Mesenchymal stem cell (in vitro differentiated cells and primary cell): Measurements from ENCODE around the gene NDUFS3.

Experiments used
- DNase-seq: peaks from one replicate; pipeline ENCODE4 v3.0.0-alpha.2; 2013
- H2AFZ ChIP-seq: one replicate; pipeline ENCODE4 v1.6.1; 2013; ENCODE audit warnings: low read depth, mild to moderate bottlenecking, control low read depth, inconsistent platforms, low read length, moderate library complexity
- H2AK5ac ChIP-seq: 2 replicates; pipeline ENCODE4 v1.6.1; 2013; ENCODE audit warnings: low read length, moderate library complexity, mild to moderate bottlenecking, inconsistent platforms; ENCODE audit not compliant: severe bottlenecking
- H2BK120ac ChIP-seq: one replicate; pipeline ENCODE4 v1.6.1; 2013; ENCODE audit warnings: low read depth, mild to moderate bottlenecking, inconsistent platforms, low read length, moderate library complexity
- H2BK12ac ChIP-seq, 2 experiments: one replicate each; pipeline ENCODE4 v1.6.1; 2013; ENCODE audit warnings: inconsistent platforms in 2 of 2, low read length in 2 of 2, mild to moderate bottlenecking in 2 of 2, moderate library complexity in 2 of 2, control low read depth in 1 of 2
- H2BK15ac ChIP-seq: one replicate; pipeline ENCODE4 v1.6.1; 2013; ENCODE audit warnings: mild to moderate bottlenecking, low read depth, inconsistent platforms; ENCODE audit not compliant: poor library complexity, severe bottlenecking
- H2BK5ac ChIP-seq: 2 replicates; pipeline ENCODE4 v1.6.1; 2013; ENCODE audit warnings: low read depth, mild to moderate bottlenecking, low read length, control low read depth, inconsistent platforms; ENCODE audit not compliant: poor library complexity, severe bottlenecking
- H3K14ac ChIP-seq, 2 experiments: one replicate each; pipeline ENCODE4 v1.6.1; 2013; ENCODE audit warnings: inconsistent platforms in 2 of 2, low read length in 2 of 2, control low read depth in 1 of 2, mild to moderate bottlenecking in 1 of 2, moderate library complexity in 1 of 2
- H3K18ac ChIP-seq, 2 experiments: one replicate each; pipeline ENCODE4 v1.6.1; 2013; ENCODE audit warnings: inconsistent platforms in 2 of 2, low read length in 2 of 2, control low read depth in 1 of 2, low read depth in 1 of 2, mild to moderate bottlenecking in 1 of 2
- H3K23ac ChIP-seq, 2 experiments: one replicate each; pipeline ENCODE4 v1.6.1; 2013; ENCODE audit warnings: inconsistent platforms in 2 of 2, low read length in 2 of 2, mild to moderate bottlenecking in 2 of 2, moderate library complexity in 2 of 2, control low read depth in 1 of 2
- H3K27ac ChIP-seq: 2 replicates; pipeline ENCODE4 v1.5.1; 2013; ENCODE audit warnings: mild to moderate bottlenecking, moderate library complexity, low read length, control low read depth, inconsistent platforms; ENCODE audit not compliant: poor library complexity, severe bottlenecking
- H3K27me3 ChIP-seq, 2 experiments: 2 replicates each; pipeline versions ENCODE4 v1.6.1 to v1.7.0; 2013; ENCODE audit warnings: low read length in 2 of 2, mild to moderate bottlenecking in 2 of 2, moderate library complexity in 2 of 2, control low read depth in 1 of 2, inconsistent platforms in 1 of 2; ENCODE audit not compliant: control insufficient read depth in 1 of 2, insufficient read depth in 1 of 2
- H3K36me3 ChIP-seq, 2 experiments: 2 replicates each; pipeline versions ENCODE4 v1.6.1 to v1.7.0; 2013; ENCODE audit warnings: low read length in 2 of 2, control low read depth in 1 of 2, inconsistent platforms in 1 of 2, low read depth in 1 of 2, mild to moderate bottlenecking in 1 of 2; ENCODE audit not compliant: insufficient read depth in 2 of 2, control insufficient read depth in 1 of 2
- H3K4ac ChIP-seq, 2 experiments: one replicate each; pipeline ENCODE4 v1.6.1; 2013; ENCODE audit warnings: inconsistent platforms in 2 of 2, low read length in 2 of 2, mild to moderate bottlenecking in 2 of 2, moderate library complexity in 2 of 2, control low read depth in 1 of 2, low read depth in 1 of 2
- H3K4me1 ChIP-seq: 2 replicates; pipeline ENCODE4 v1.6.1; 2013; ENCODE audit warnings: low read depth, low read length, control low read depth; ENCODE audit not compliant: control insufficient read depth, insufficient read depth
- H3K4me2 ChIP-seq: 2 replicates; pipeline ENCODE4 v1.6.1; 2013; ENCODE audit warnings: low read length, mild to moderate bottlenecking, inconsistent platforms; ENCODE audit not compliant: poor library complexity, severe bottlenecking
- H3K4me3 ChIP-seq, 2 experiments: 2 replicates each; pipeline versions ENCODE4 v1.5.1 to v1.7.0; 2013; ENCODE audit warnings: low read length in 2 of 2, mild to moderate bottlenecking in 2 of 2, control low read depth in 1 of 2, low read depth in 1 of 2; ENCODE audit not compliant: insufficient read depth in 1 of 2
- H3K79me1 ChIP-seq: replicated peaks from 2 replicates; pipeline ENCODE4 v1.6.1; 2013; ENCODE audit warnings: mild to moderate bottlenecking, control low read depth, low read length, inconsistent platforms; ENCODE audit not compliant: poor library complexity, severe bottlenecking
- H3K9ac ChIP-seq: 2 replicates; pipeline ENCODE4 v1.7.0; 2013; ENCODE audit warnings: mild to moderate bottlenecking, low read length, moderate library complexity
- H3K9me3 ChIP-seq: 2 replicates; pipeline ENCODE4 v1.7.0; 2013; ENCODE audit warnings: mild to moderate bottlenecking, low read length; ENCODE audit not compliant: control insufficient read depth
- H4K8ac ChIP-seq: one replicate; pipeline ENCODE4 v1.6.1; 2013; ENCODE audit warnings: inconsistent platforms, mild to moderate bottlenecking, low read length, moderate library complexity
- H4K91ac ChIP-seq: one replicate; pipeline ENCODE4 v1.6.1; 2013; ENCODE audit warnings: mild to moderate bottlenecking, low read length, inconsistent platforms
- WGBS: methylation state at CpG from one replicate; pipeline ENCODE4 v1.1.7; 2013; ENCODE audit warnings: mixed read lengths; 5-methylcytosine and 5-hydroxymethylcytosine counted together

The NDUFS3 gene

DNA sequence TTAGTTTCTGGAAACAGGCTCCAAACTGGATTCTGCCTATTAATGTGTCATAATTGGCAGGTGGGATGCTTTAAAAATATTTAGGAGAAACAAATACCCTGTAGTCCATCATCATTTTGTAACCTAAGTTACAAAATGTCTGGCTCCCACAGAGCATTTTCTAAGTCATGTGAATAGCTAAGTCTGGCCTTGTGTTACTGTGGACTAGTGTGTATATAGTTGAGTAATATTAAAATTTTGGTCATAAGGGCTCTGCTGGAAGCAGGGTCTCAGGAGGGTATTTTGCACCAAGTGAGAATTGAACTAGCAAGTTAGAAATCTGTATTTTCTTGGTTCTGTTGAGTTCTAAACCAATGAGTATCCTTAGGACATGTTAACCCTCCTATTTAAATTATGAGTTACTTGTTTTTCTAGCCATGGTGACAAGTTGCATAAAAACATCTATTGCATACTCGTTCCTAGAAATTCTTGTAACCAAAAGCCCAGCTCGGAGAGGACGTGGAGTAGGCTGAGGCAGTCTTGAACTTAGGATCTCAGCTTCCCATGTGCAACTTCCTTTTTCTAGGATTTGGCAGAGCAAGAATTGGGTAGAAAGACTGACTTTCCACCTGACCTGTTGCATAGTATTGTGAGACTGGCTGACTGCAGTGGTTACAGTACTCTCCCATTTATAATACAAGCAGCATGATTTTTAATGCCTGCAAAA lies 8.1 kb upstream of the NDUFS3 start:
- H3K4ac ChIP-seq: no peak overlapping the region
- no peaks in the 10 kb centered on the region for H3K27me3 ChIP-seq
- no peak overlapping the region for H3K27ac ChIP-seq
- H3K4me1 ChIP-seq: peaks cover 15% of the 10 kb centered on the region
- H3K4me3 ChIP-seq: no peak overlapping the region
- H2BK120ac ChIP-seq: no peak overlapping the region
- H3K4me2 ChIP-seq: no peak overlapping the region
- no peaks in the 10 kb centered on the region for H3K9me3 ChIP-seq
- H3K23ac ChIP-seq: no peak overlapping the region
- H2BK12ac ChIP-seq: no peak overlapping the region
- no peak overlapping the region for H2BK5ac ChIP-seq
- peaks cover 36 to 58% of the 10 kb centered on the region in 2 experiments for H3K36me3 ChIP-seq
- DNase-seq: no peak
- peak overlapping the region; percentile 5 for H3K9ac ChIP-seq
- H4K91ac ChIP-seq: no peak overlapping the region
- H3K18ac ChIP-seq: no peak overlapping the region
- H3K79me1 ChIP-seq: peaks cover 29% of the 10 kb centered on the region
- no peak overlapping the region for H2AFZ ChIP-seq
- H2BK15ac ChIP-seq: no peak overlapping the region
- H3K14ac ChIP-seq: no peak overlapping the region
- H4K8ac ChIP-seq: no peak overlapping the region
- WGBS: 95% methylated on average over 3 of the region's 3 CpGs
- H2AK5ac ChIP-seq: no peak overlapping the region

DNA sequence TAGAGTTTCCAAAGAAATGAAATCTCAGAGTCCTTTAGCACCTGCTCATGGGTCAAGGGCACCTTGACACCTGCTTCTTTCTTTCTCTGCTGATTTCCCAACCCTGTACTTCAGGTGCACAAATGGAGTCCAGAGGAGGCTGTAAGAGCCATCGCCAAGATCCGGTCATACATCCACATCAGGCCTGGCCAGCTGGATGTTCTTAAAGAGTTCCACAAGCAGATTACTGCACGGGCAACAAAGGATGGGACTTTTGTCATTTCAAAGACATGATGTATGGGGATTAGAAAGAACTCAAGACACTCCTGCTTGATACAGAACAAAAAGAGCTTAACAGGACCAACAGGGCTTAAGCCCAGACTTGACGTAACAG lies 7.5 kb upstream of the NDUFS3 start:
- H2BK120ac ChIP-seq: no peak overlapping the region
- DNase-seq: no peak
- peaks cover 12% of the 10 kb centered on the region for H3K4me1 ChIP-seq
- H3K79me1 ChIP-seq: peaks cover 30% of the 10 kb centered on the region
- H2AK5ac ChIP-seq: no peak overlapping the region
- H3K4ac ChIP-seq: no peak overlapping the region
- peak overlapping the region; percentile 79 for H3K9ac ChIP-seq
- H3K14ac ChIP-seq: no peak overlapping the region
- no peak overlapping the region for H3K18ac ChIP-seq
- H4K91ac ChIP-seq: no peak overlapping the region
- no peak overlapping the region for H3K4me2 ChIP-seq
- H3K27me3 ChIP-seq: no peaks in the 10 kb centered on the region
- no peak overlapping the region for H4K8ac ChIP-seq
- H3K36me3 ChIP-seq: peaks cover 42 to 59% of the 10 kb centered on the region in 2 experiments
- 97% methylated on average over 4 of the region's 4 CpGs for WGBS
- no peak overlapping the region for H2BK12ac ChIP-seq
- H2BK5ac ChIP-seq: no peak overlapping the region
- H2AFZ ChIP-seq: no peak overlapping the region
- no peak overlapping the region for H3K27ac ChIP-seq
- H3K4me3 ChIP-seq: no peak overlapping the region
- H3K23ac ChIP-seq: no peak overlapping the region
- H2BK15ac ChIP-seq: no peak overlapping the region
- no peaks in the 10 kb centered on the region for H3K9me3 ChIP-seq

DNA sequence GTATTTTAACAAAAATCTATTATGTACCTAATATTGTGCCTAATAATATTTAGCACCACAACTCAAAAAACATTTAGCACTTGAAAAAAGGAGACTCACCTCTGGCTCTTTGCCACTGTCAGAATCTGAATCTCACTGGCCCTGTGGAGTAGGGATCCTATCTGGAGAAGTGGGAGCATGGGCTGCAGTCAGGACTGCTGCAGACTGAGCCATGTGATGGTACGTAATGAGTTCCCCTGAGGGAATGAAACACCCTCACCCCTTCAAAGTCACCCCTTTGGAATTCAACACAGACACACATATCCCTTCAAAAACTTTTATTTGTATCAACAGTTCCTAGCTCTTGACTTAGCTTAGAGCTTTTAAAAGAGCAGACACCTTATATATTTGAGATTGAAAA lies 7.0 kb upstream of the NDUFS3 start:
- Histone ChIP-seq H3K14ac (no peak overlapping the region), H3K27ac (no peak overlapping the region), H3K4me1 (peaks cover 12% of the 10 kb centered on the region), H2AFZ (no peak overlapping the region), H2BK5ac (no peak overlapping the region), H2BK15ac (no peak overlapping the region), H2AK5ac (no peak overlapping the region), H3K9ac (peak overlapping the region; percentile 79), H3K18ac (no peak overlapping the region), H3K4ac (no peak overlapping the region), H3K79me1 (peaks cover 27% of the 10 kb centered on the region), H3K4me2 (no peak overlapping the region), H2BK12ac (no peak overlapping the region), H4K91ac (no peak overlapping the region), H3K27me3 (no peaks in the 10 kb centered on the region), H2BK120ac (no peak overlapping the region), H3K9me3 (no peaks in the 10 kb centered on the region), H3K36me3 (peaks cover 42 to 61% of the 10 kb centered on the region in 2 experiments), H3K23ac (no peak overlapping the region), H4K8ac (no peak overlapping the region), H3K4me3 (peak overlapping the region in 1 of 2 experiments; percentile 46)
- 57% methylated on average over 1 of the region's 1 CpG for WGBS
- peak; percentile 32 for DNase-seq

DNA sequence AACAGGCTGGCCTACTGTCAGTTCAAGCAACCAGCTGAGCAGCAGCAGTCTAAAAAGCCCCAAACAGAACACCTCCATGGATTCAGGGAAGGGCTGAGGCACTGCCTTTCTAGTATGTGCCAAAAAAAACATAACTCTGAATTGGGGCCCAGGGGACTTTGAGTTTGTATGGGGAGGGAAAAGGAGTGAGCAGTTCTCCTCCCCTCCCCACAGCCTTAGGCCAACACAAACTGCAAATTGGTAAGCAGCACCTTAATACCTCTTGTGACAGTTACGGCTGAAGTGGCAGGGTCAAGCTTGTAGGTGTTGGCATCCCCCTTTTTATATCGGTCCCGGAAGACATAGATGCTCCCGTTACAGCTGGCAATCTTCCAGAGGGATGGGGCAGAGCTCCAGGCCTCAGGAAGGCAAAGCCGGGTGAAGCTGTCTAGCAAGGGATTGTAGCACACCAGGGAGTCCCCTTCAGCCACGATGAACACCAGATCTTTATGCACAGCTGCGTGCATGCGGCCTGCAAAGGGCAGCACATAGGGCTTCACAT lies 6.1 kb upstream of the NDUFS3 start:
- H3K23ac ChIP-seq: no peak overlapping the region
- DNase-seq: no peak
- no peak overlapping the region for H3K4me2 ChIP-seq
- peak overlapping the region; percentile 79 for H3K9ac ChIP-seq
- H3K79me1 ChIP-seq: peaks cover 31% of the 10 kb centered on the region
- no peak overlapping the region for H4K8ac ChIP-seq
- no peak overlapping the region for H2BK15ac ChIP-seq
- no peak overlapping the region for H2AFZ ChIP-seq
- no peak overlapping the region for H3K18ac ChIP-seq
- H3K14ac ChIP-seq: no peak overlapping the region
- no peak overlapping the region for H4K91ac ChIP-seq
- no peak overlapping the region for H2BK12ac ChIP-seq
- H2BK120ac ChIP-seq: no peak overlapping the region
- no peaks in the 10 kb centered on the region for H3K27me3 ChIP-seq
- H3K9me3 ChIP-seq: no peaks in the 10 kb centered on the region
- no peak overlapping the region for H3K4ac ChIP-seq
- no peak overlapping the region for H2AK5ac ChIP-seq
- peaks cover 15% of the 10 kb centered on the region for H3K4me1 ChIP-seq
- peaks cover 48 to 67% of the 10 kb centered on the region in 2 experiments for H3K36me3 ChIP-seq
- H3K27ac ChIP-seq: peak overlapping the region; percentile 17
- H2BK5ac ChIP-seq: no peak overlapping the region
- 96% methylated on average over 8 of the region's 8 CpGs for WGBS
- peak overlapping the region in 1 of 2 experiments; percentile 46 for H3K4me3 ChIP-seq
